Measurements from ENCODE around the gene S100P.

DNA sequence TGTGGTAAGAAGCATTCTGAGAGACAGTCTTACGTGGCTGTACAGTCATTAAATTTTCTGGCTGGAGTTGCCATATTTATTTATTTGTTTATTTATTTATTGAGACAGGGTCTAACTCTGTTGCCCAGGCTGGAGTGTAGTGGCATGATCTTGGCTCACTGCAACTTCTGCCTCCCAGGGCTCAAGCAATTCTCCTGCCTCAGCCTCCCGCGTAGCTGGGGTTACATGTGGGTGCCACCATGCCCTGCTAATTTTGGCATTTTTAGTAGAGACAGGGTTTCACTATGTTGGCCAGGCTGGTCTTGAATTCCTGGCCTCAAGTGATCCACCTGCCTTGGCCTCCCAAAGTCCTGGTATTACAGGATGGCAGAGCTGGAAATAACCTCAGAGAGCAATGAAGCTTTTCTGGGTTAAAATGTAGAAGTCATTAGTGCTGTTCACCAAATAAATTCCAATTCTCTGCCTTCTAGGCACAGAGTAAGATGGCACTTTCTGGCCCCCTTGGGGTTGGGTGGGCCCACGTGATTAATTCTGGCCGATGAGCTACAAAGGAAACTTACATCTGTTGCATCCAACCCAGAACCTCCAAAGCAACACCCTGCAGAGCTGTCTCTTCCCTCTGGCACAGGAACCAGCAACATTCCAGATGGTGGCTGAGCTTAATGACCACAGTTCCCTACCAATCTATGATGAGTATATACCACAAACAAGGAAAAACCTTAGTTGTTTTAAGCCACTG, 48.7 kb upstream of the S100P start:
- TF ChIP-seq POLR2A (IDR thresholded peaks at IDR 0.05), result no peak
- TF ChIP-seq, protein P1, sequence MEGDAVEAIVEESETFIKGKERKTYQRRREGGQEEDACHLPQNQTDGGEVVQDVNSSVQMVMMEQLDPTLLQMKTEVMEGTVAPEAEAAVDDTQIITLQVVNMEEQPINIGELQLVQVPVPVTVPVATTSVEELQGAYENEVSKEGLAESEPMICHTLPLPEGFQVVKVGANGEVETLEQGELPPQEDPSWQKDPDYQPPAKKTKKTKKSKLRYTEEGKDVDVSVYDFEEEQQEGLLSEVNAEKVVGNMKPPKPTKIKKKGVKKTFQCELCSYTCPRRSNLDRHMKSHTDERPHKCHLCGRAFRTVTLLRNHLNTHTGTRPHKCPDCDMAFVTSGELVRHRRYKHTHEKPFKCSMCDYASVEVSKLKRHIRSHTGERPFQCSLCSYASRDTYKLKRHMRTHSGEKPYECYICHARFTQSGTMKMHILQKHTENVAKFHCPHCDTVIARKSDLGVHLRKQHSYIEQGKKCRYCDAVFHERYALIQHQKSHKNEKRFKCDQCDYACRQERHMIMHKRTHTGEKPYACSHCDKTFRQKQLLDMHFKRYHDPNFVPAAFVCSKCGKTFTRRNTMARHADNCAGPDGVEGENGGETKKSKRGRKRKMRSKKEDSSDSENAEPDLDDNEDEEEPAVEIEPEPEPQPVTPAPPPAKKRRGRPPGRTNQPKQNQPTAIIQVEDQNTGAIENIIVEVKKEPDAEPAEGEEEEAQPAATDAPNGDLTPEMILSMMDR (IDR thresholded peaks at IDR 0.05), result no peak

All from thyroid gland (tissue), 4 donors.